D721Med (cell line): ENCODE data around the gene ZDHHC8.

Experiments
- DNase-seq: peaks from one replicate; pipeline ENCODE4 v3.0.0; 2011; ENCODE audit warnings: low spot score; ENCODE audit not compliant: insufficient read length
- FAIRE-seq: peaks from 2 replicates; lab custom pipeline; 2011; peaks lifted over from hg19 to GRCh38; lab: Jason Lieb, UNC
- TF ChIP-seq, protein P1 (sequence below): IDR thresholded peaks from 2 replicates; pipeline ENCODE4 v1.5.1; 2012; ENCODE audit warnings: mild to moderate bottlenecking, control low read depth; ENCODE audit not compliant: insufficient read depth; ENCODE audit errors: missing control alignments

Gene ZDHHC8, protein sequence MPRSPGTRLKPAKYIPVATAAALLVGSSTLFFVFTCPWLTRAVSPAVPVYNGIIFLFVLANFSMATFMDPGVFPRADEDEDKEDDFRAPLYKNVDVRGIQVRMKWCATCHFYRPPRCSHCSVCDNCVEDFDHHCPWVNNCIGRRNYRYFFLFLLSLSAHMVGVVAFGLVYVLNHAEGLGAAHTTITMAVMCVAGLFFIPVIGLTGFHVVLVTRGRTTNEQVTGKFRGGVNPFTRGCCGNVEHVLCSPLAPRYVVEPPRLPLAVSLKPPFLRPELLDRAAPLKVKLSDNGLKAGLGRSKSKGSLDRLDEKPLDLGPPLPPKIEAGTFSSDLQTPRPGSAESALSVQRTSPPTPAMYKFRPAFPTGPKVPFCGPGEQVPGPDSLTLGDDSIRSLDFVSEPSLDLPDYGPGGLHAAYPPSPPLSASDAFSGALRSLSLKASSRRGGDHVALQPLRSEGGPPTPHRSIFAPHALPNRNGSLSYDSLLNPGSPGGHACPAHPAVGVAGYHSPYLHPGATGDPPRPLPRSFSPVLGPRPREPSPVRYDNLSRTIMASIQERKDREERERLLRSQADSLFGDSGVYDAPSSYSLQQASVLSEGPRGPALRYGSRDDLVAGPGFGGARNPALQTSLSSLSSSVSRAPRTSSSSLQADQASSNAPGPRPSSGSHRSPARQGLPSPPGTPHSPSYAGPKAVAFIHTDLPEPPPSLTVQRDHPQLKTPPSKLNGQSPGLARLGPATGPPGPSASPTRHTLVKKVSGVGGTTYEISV

DNA sequence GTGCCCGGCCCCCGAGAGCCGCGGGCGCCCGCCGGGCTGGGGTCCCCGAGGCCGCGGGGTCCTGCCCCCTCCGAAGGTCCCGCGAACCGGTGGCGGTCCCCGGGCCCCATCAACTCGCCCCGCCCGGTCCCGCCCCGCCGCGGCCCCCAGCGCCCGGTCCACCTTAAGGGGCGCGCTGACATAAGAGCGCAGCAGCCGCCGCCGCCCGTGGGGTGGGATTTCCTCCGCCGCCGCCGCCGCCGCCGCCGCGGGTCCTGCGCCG is at the start of gene ZDHHC8:
TSS of gene ZDHHC8 (plus strand) at position 208 of the 262 bp plus-strand sequence. CDS start 144 bp downstream, outside the sequence.
- FAIRE-seq (no peak), DNase-seq (no peak)
- TF ChIP-seq, protein P1, sequence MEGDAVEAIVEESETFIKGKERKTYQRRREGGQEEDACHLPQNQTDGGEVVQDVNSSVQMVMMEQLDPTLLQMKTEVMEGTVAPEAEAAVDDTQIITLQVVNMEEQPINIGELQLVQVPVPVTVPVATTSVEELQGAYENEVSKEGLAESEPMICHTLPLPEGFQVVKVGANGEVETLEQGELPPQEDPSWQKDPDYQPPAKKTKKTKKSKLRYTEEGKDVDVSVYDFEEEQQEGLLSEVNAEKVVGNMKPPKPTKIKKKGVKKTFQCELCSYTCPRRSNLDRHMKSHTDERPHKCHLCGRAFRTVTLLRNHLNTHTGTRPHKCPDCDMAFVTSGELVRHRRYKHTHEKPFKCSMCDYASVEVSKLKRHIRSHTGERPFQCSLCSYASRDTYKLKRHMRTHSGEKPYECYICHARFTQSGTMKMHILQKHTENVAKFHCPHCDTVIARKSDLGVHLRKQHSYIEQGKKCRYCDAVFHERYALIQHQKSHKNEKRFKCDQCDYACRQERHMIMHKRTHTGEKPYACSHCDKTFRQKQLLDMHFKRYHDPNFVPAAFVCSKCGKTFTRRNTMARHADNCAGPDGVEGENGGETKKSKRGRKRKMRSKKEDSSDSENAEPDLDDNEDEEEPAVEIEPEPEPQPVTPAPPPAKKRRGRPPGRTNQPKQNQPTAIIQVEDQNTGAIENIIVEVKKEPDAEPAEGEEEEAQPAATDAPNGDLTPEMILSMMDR, result no peak

DNA sequence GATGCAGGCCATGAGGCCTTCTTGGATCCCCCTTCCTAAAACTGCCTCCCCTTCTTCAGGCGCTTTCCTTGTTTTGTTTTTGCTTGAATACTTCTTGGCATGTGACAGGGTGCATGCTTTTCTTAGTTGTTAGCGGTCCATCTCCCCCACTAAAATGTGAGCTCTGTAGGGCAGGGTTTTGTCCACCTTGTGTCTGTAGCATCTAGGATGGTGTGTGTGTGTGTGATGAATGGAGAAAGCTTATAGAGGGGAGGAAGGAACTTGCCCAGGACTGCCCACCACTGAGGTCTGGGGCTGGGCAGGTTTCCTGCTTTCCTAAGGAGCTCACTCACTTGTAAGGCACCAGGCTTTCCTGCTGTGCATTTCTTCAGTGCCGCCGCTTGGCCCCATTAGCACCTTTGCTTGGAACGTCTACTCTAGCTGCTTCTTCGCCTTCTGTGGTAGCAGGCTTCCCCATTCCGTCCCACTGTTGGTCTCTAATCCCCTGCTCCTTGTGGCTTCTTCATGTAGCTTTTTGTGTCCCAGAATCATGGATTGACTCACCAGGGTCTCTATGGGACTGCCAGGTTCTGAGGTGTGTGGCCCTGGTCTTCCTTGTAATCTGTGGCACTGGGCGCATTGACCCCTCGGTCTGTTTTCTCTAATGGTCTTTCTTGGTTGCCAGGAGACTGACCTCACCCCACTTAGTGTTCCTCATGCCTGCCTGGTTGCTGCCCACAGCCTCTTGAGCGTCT is 48.3 kb upstream of the ZDHHC8 start:
- DNase-seq (no peak), FAIRE-seq (no peak)
- TF ChIP-seq, protein P1, result no peak

DNA sequence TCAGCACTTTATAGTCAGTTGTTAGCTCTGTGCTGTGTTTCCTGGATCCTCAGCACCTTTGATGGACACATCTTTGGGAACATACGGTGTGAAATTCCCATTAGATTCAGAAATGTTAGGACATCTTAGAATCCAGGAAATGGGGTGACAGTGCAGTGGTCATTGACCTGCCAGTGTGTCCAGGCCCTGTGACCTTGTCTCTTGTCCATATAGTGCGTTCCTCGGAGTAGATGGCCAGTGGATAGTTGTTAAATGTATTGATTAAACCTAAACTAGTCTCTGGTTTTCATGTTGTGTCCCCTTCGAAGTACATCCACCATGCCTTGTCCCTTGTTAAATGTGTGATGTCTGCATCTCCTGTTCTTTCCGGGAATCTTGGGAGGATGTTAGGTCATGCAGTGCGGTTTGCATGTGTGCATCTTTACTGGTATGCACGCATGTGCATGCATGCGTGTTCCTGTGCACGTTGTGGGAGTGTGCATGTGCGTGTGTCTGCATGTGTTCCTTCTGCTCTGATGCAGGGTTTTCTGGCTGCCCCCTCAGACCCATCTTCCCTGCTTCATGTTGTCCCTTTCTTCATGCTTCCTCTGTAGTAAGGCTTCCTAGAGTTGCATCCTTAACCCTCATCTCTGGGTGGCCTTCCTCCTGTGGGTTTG is 47.6 kb upstream of the ZDHHC8 start:
- DNase-seq (no peak), FAIRE-seq (no peak)
- TF ChIP-seq, protein P1, result no peak

DNA sequence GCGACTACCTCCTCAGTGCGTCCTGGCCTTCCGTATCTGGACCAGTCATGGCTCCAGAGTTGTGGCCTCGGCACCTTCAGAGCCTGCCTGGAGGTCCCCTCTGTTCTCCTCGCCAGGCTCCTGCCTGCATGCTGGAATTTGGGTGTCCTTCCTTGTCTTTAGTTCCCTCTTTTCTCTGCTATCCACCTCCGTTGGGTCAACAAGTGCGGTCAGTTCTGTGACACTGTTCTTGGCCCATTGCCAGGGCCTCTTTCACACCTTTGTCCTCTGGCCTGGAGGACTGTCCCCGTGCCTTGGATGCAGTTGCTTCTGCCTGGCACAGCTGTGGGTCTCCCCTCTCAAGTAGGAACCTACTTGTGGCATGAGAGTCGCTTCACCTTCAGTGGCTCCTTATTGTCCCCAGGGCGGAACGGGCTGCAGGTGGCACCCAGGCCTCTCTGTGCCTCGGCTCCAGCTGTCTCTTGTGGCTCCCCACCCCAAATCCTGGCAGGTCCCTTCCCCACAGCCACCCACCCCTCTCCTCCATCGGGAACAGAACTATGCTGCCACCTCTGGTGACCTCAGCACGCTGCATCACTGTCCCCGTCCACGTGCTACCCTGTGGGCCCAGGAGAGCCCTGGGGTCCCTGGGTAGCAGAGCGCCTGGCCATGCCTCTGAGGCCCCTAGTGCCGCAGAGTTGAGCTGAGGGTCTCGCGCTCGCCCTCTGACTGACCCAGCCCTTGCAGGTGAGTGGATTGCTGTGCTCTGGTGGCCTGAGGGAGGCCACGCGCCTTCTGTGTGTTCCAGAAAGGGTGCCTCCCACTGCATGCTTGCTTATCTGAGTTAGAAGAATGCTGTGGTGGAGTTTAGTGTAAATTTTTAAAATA is 46.8 kb upstream of the ZDHHC8 start:
- DNase-seq (no peak), FAIRE-seq (no peak)
- TF ChIP-seq, protein P1, result peak; percentile 36

DNA sequence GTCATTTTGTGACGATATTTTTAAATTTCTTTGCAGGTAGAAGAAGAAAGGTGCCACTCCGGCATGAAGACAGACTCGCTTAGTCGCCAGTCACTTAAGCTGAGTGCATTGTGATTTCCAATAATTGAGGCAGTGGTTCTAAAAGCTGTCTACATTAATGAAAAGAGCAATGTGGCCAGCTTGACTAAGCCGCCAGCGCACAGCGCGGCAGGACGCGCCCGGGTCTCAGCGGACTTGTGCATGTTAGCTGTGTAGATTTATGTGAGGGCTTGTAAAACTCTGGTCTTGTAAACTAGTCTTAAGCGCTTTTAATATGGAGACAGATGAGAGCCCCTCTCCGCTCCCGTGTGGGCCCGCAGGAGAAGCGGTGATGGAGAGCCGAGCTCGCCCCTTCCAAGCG is 46.0 kb upstream of the ZDHHC8 start:
- FAIRE-seq (no peak), DNase-seq (no peak)
- TF ChIP-seq, protein P1, result no peak

DNA sequence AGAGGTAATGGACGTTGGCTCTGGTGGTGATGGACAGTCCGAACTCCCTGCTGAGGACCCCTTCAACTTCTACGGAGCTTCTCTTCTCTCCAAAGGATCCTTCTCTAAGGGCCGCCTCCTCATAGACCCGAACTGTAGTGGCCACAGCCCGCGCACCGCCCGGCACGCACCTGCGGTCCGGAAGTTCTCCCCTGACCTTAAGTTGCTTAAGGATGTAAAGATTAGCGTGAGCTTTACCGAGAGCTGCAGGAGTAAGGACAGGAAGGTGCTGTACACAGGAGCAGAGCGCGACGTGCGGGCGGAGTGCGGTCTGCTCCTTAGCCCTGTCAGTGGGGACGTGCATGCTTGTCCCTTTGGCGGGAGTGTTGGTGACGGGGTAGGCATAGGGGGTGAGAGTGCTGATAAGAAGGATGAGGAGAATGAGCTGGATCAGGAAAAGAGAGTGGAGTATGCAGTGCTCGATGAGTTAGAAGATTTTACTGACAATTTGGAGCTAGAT is 45.5 kb upstream of the ZDHHC8 start:
- DNase-seq, result no peak
- TF ChIP-seq, protein P1, result no peak
- no peak for FAIRE-seq
